Measurements from ENCODE around the gene EPHA6. TPM values are rescaled to one million over a fixed set of nuclear protein-coding genes. Genes with fewer than 3 reads are reported as not detected.
"Not testable (repeated sequence)": the region's sequence is repeated elsewhere in the genome, so short reads cannot be mapped to it uniquely, and the experiment has no call there.

The EPHA6 gene
- total RNA-seq, 2 donors from 2014 or later = 0.52 to 2.0 TPM

- intact Hi-C loops (cut with DNase I) = no loop called here
- ATAC-seq = no peak
- Histone ChIP-seq H3K9me3 (no peaks in the 10 kb centered on the region), H3K27me3 (no peaks in the 10 kb centered on the region), H3K27ac (no peak overlapping the region), H3K36me3 (replicated peaks in 1 of 2; ENCODE audit: insufficient read depth in 1 of 2, low read depth in 2 of 2) (no peaks in the 10 kb centered on the region), H3K4me1 (no peaks in the 10 kb centered on the region), H3K4me3 (no peak overlapping the region)
- DNase-seq = no peak
- WGBS, 2 donors = 75 to 87% methylated on average over 2 of the region's 2 CpGs
- TF ChIP-seq POLR2A (IDR thresholded peaks at IDR 0.05) = no peak
- TF ChIP-seq CTCF (IDR thresholded peaks at IDR 0.05) = no peak
Measured at GRCh38 chr3:97504463-97504862, 690.1 kb downstream of the EPHA6 start.

GRCh38 chr3:97510795-97511194, 696.4 kb downstream of the EPHA6 start:
- no peak for ATAC-seq
- no peak overlapping the region for H3K4me3 ChIP-seq
- no peaks in the 10 kb centered on the region for H3K27me3 ChIP-seq
- no peak overlapping the region for H3K27ac ChIP-seq
- TF ChIP-seq CTCF (IDR thresholded peaks at IDR 0.05) = no peak
- TF ChIP-seq POLR2A (IDR thresholded peaks at IDR 0.05) = no peak
- no peak for DNase-seq
- 49 to 63% methylated on average over 4 of the region's 4 CpGs for WGBS, 2 donors
- no peaks in the 10 kb centered on the region for H3K4me1 ChIP-seq
- H3K36me3 ChIP-seq (replicated peaks in 1 of 2; ENCODE audit: insufficient read depth in 1 of 2, low read depth in 2 of 2) = no peaks in the 10 kb centered on the region
- intact Hi-C loops (cut with DNase I) = no loop called here
- H3K9me3 ChIP-seq = no peaks in the 10 kb centered on the region

- DNase-seq = no peak
- H3K27ac ChIP-seq = no peak overlapping the region
- intact Hi-C loops (cut with DNase I) = no loop called here
- TF ChIP-seq CTCF (IDR thresholded peaks at IDR 0.05) (no peak), POLR2A (IDR thresholded peaks at IDR 0.05) (no peak)
- H3K4me1 ChIP-seq = no peaks in the 10 kb centered on the region
- no peaks in the 10 kb centered on the region for H3K9me3 ChIP-seq
- no peak for ATAC-seq
- H3K36me3 ChIP-seq (replicated peaks in 1 of 2; ENCODE audit: insufficient read depth in 1 of 2, low read depth in 2 of 2) = no peaks in the 10 kb centered on the region
- WGBS, 2 donors = 61 to 69% methylated on average over 2 of the region's 2 CpGs
- H3K27me3 ChIP-seq = no peaks in the 10 kb centered on the region
- H3K4me3 ChIP-seq = no peak overlapping the region
Measured at GRCh38 chr3:97515076-97515475, 700.7 kb downstream of the EPHA6 start.

- no peaks in the 10 kb centered on the region for H3K9me3 ChIP-seq
- H3K27ac ChIP-seq = no peak overlapping the region
- intact Hi-C loops (cut with DNase I) = no loop called here
- no peaks in the 10 kb centered on the region for H3K27me3 ChIP-seq
- TF ChIP-seq POLR2A (IDR thresholded peaks at IDR 0.05) (no peak), CTCF (IDR thresholded peaks at IDR 0.05) (no peak)
- no peaks in the 10 kb centered on the region for H3K4me1 ChIP-seq
- H3K4me3 ChIP-seq = no peak overlapping the region
- WGBS, 2 donors = 50 to 60% methylated on average over 2 of the region's 2 CpGs
- DNase-seq (no peak), ATAC-seq (no peak)
- H3K36me3 ChIP-seq (replicated peaks in 1 of 2; ENCODE audit: insufficient read depth in 1 of 2, low read depth in 2 of 2) = no peaks in the 10 kb centered on the region
Measured at GRCh38 chr3:97530691-97531090, 716.3 kb downstream of the EPHA6 start.

GRCh38 chr3:97547573-97547972, 733.2 kb downstream of the EPHA6 start:
- H3K4me1 ChIP-seq; DNase-seq; H3K36me3 ChIP-seq (replicated peaks in 1 of 2; ENCODE audit: insufficient read depth in 1 of 2, low read depth in 2 of 2); H3K27ac ChIP-seq; H3K4me3 ChIP-seq; intact Hi-C loops (cut with DNase I); H3K27me3 ChIP-seq; ATAC-seq; H3K9me3 ChIP-seq: not testable (repeated sequence)
- WGBS, 2 donors = 65 to 71% methylated on average over 6 of the region's 6 CpGs
